AG09319 (cell line): ENCODE results near the gene GUCA1A.
"Not testable (repeated sequence)": the region's sequence is repeated elsewhere in the genome, so short reads cannot be mapped to it uniquely, and the experiment has no call there.

Source experiments
- DNase-seq: peaks from one replicate; pipeline ENCODE4 v3.0.0-alpha.2; 2010; ENCODE audit warnings: low read depth; ENCODE audit errors: extremely low read depth
- CTCF ChIP-seq: IDR thresholded peaks from 2 replicates; pipeline ENCODE4 v1.5.1; 2011; ENCODE audit warnings: low read depth, mild to moderate bottlenecking, inconsistent platforms, low read length, moderate library complexity

GUCA1A gene

GRCh38 chr6:42165016-42165415, 8.1 kb upstream of the GUCA1A start:
- TF ChIP-seq CTCF, result no peak
- DNase-seq, result no peak

- DNase-seq, result no peak
- TF ChIP-seq CTCF, result peak; percentile 89
These were observed 6.6 kb upstream of the GUCA1A start for GRCh38 chr6:42166444-42167141.

GRCh38 chr6:42168650-42169049, 4.5 kb upstream of the GUCA1A start:
- peak; percentile 15 for TF ChIP-seq CTCF
- no peak for DNase-seq

- DNase-seq, result not testable (repeated sequence)
These were observed 3.4 kb upstream of the GUCA1A start for GRCh38 chr6:42169780-42170179.

GRCh38 chr6:42171813-42172581, 1.2 kb upstream of the GUCA1A start:
- DNase-seq, result no peak
- no peak for TF ChIP-seq CTCF

- DNase-seq, result no peak
- TF ChIP-seq CTCF, result no peak; the same call in 1 of the 2 replicates
These were observed 2.7 kb downstream of the GUCA1A start for GRCh38 chr6:42175860-42176259.

- no peak for DNase-seq
- no peak for TF ChIP-seq CTCF
These were observed 3.8 kb downstream of the GUCA1A start for GRCh38 chr6:42176981-42177380.
